ENCODE measurements around the gene ZNF837.

ZNF837 gene

GRCh38 chr19:58353717-58354477 is 26.9 kb downstream of the ZNF837 start:
- no peak for TF ChIP-seq CTCF (IDR thresholded peaks at IDR 0.05; ENCODE audit: low read depth, low read length)
- DNase-seq (ENCODE audit: low read depth, low spot score): no peak
- in situ Hi-C loops (cut with HindIII; ENCODE audit: low sequenced_read_pairs): no loop called here
- no peak overlapping the region for H3K4me3 ChIP-seq (ENCODE audit: low read depth, low read length)

GRCh38 chr19:58352760-58353671 is 27.8 kb downstream of the ZNF837 start, which contains the start of gene A1BG:
A1BG (minus strand) TSS chr19:58353492; CDS start chr19:58353437, 55 bp downstream.
- no peak within 1 kb of the TSS for H3K4me3 ChIP-seq (ENCODE audit: low read depth, low read length)
- in situ Hi-C loops (cut with HindIII; ENCODE audit: low sequenced_read_pairs): no loop called here
- no peak for DNase-seq (ENCODE audit: low read depth, low spot score)
- TF ChIP-seq CTCF (IDR thresholded peaks at IDR 0.05; ENCODE audit: low read depth, low read length): no peak

- H3K4me3 ChIP-seq (ENCODE audit: low read depth, low read length): no peak overlapping the region
- in situ Hi-C loops (cut with HindIII; ENCODE audit: low sequenced_read_pairs): no loop called here
- DNase-seq (ENCODE audit: low read depth, low spot score): no peak
- TF ChIP-seq CTCF (IDR thresholded peaks at IDR 0.05; ENCODE audit: low read depth, low read length): no peak
Measured at GRCh38 chr19:58351990-58352755, 28.7 kb downstream of the ZNF837 start.

GRCh38 chr19:58351558-58351878 is 29.3 kb downstream of the ZNF837 start:
- H3K4me3 ChIP-seq (ENCODE audit: low read depth, low read length): no peak overlapping the region
- TF ChIP-seq CTCF (IDR thresholded peaks at IDR 0.05; ENCODE audit: low read depth, low read length): no peak
- in situ Hi-C loops (cut with HindIII; ENCODE audit: low sequenced_read_pairs): no loop called here
- no peak for DNase-seq (ENCODE audit: low read depth, low spot score)

- no peak for DNase-seq (ENCODE audit: low read depth, low spot score)
- in situ Hi-C loops (cut with HindIII; ENCODE audit: low sequenced_read_pairs): no loop called here
- no peak overlapping the region for H3K4me3 ChIP-seq (ENCODE audit: low read depth, low read length)
- no peak for TF ChIP-seq CTCF (IDR thresholded peaks at IDR 0.05; ENCODE audit: low read depth, low read length)
Measured at GRCh38 chr19:58350871-58351557, 29.8 kb downstream of the ZNF837 start.
